SK-N-MC (cell line): ENCODE results near the gene BRD1.
"Not testable (repeated sequence)": the region's sequence is repeated elsewhere in the genome, so short reads cannot be mapped to it uniquely, and the experiment has no call there.

Experiments used
- DNase-seq: peaks from one replicate; pipeline ENCODE4 v3.0.0-alpha.2; 2011; ENCODE audit warnings: low read depth, low spot score
- H3K27ac ChIP-seq: fragments of 200-600 bp; sonication (generic); 2 replicates; pipeline ENCODE4 v1.5.1; 2016; ENCODE audit warnings: mixed run types
- H3K36me3 ChIP-seq: fragments of 200-600 bp; sonication (generic); 2 replicates; pipeline ENCODE4 v1.6.1; 2017; ENCODE audit warnings: antibody characterized with exemption, low read length, mixed read lengths; ENCODE audit not compliant: insufficient read depth
- H3K4me3 ChIP-seq: fragments of 200-600 bp; sonication (generic); 2 replicates; pipeline ENCODE4 v1.5.1; 2016
- H3K9ac ChIP-seq: fragments of 200-600 bp; sonication (generic); 2 replicates; pipeline ENCODE4 v1.8.0; 2017; ENCODE audit warnings: mixed run types, mixed read lengths; ENCODE audit not compliant: insufficient read length
- H3K9me3 ChIP-seq: fragments of 200-600 bp; sonication (generic); 2 replicates; pipeline ENCODE4 v1.6.1; 2017; ENCODE audit warnings: low read depth, mild to moderate bottlenecking, antibody characterized with exemption, low read length, moderate library complexity, mixed read lengths
- EZH2 ChIP-seq: fragments of 200-600 bp; sonication (generic); IDR thresholded peaks from one replicate; pipeline ENCODE4 v1.6.1; 2017; ENCODE audit warnings: antibody characterized with exemption
- FOXP2 ChIP-seq: optimal IDR thresholded peaks from 2 replicates; pipeline ENCODE3; 2011; ENCODE audit warnings: mild to moderate bottlenecking, moderate library complexity; ENCODE audit not compliant: insufficient read depth; ENCODE audit errors: extremely low read length, control extremely low read depth
- POLR2AphosphoS5 ChIP-seq: IDR thresholded peaks from 2 replicates; pipeline ENCODE4 v1.6.1; 2012; ENCODE audit warnings: mild to moderate bottlenecking, low read depth, low read length, borderline replicate concordance

BRD1 gene

DNA sequence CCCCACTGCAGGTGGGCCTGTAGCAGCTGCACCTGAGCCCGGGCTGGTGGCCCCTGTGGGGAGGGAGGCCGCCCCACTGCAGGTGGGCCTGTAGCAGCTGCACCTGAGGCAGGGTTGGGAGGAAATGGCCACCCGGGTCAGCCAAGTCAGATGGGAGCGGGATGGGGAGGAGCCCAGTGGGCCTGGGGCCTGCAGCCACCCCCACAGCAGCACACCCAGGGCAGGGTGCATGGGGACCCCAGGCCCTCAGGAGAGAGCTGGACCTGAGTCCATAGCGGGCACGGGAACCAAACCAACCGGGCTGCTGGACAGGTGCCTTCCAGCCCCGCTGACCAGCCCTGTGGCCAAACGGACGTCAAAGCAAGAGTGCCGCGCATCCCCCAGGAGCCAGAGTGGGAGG is 61.7 kb downstream of the BRD1 start:
- Histone ChIP-seq H3K9ac (no peak overlapping the region), H3K27ac (no peak overlapping the region), H3K9me3 (no peaks in the 10 kb centered on the region), H3K4me3 (no peak overlapping the region), H3K36me3 (no peaks in the 10 kb centered on the region)
- no peak for TF ChIP-seq POLR2AphosphoS5
- no peak for DNase-seq

DNA sequence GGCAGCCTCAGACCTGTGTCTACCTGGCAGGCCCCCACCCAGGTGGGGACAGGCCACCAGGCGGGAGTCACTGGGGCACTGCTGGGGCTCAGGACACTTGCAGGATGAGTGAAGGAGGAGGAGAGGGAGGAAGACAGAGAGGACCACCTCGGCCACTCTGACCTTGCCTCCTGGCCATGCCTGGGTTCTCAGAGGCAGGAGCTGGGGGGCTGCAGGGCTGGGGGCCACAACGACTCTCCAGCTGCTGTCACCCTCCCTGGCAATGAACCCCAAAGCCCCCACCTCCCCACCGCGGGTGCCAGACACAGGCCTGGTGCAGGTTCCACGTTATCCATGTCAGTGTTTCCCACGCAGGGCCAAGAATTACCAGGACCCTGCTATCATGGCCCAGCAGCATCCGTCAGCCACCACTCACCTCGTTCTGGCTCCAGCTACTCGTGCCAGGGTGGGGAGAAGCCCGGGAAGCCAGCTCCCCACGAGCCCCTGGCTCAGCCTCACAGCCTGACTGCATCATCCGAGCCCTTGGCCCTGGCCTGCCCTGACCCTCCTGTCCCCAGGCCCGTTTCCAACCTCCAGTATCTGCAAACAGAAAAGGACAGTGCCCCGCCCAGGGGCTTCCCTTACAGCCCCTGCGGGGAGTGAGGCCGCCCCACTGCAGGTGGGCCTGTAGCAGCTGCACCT is 62.4 kb downstream of the BRD1 start:
- no peak overlapping the region for H3K27ac ChIP-seq
- no peak for TF ChIP-seq FOXP2
- TF ChIP-seq EZH2: no peak
- TF ChIP-seq POLR2AphosphoS5: no peak
- no peak for DNase-seq

GRCh38 chr22:49764127-49764581 is 63.5 kb downstream of the BRD1 start:
- no peak for DNase-seq
- H3K4me3 ChIP-seq: peak overlapping the region; percentile 62
- no peaks in the 10 kb centered on the region for H3K36me3 ChIP-seq
- H3K9me3 ChIP-seq: no peaks in the 10 kb centered on the region
- TF ChIP-seq EZH2 (no peak), POLR2AphosphoS5 (no peak), FOXP2 (no peak)
- H3K27ac ChIP-seq: no peak overlapping the region; the same call in 1 of the 2 replicates
- no peak overlapping the region for H3K9ac ChIP-seq

More for the DNA sequence above, 62.4 kb downstream of the BRD1 start:
- Histone ChIP-seq H3K4me3 (no peak overlapping the region), H3K9me3 (no peaks in the 10 kb centered on the region), H3K36me3 (no peaks in the 10 kb centered on the region), H3K9ac (no peak overlapping the region)

DNA sequence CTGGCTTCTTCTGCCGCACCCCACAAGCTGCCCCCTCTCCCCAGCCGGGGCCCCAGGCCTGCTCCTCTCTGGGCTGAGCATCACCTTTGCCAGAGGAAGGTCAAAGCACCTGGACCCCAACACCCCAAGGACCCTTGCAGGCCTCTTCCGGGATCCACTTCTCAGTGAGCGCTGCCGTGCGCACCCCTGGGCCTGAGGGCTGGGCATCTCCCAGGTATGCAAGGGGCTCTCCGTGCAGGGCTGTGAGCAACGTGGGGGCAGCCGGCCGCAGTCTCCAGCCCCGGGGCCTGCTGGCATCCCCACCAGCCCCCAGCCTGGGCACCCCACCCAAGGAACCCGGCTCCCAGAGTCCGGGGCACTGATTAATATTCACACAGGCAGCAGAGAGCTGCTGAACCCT is 64.0 kb downstream of the BRD1 start:
- H3K27ac ChIP-seq: no peak overlapping the region; the same call in 1 of the 2 replicates
- no peak for TF ChIP-seq FOXP2
- no peak for TF ChIP-seq EZH2
- no peak for TF ChIP-seq POLR2AphosphoS5

GRCh38 chr22:49763138-49763537 is 64.5 kb downstream of the BRD1 start:
- Histone ChIP-seq H3K9ac (no peak overlapping the region), H3K27ac (no peak overlapping the region), H3K36me3 (no peaks in the 10 kb centered on the region), H3K4me3 (no peak overlapping the region), H3K9me3 (no peaks in the 10 kb centered on the region)
- DNase-seq: no peak
- TF ChIP-seq FOXP2: no peak
- no peak for TF ChIP-seq EZH2
- TF ChIP-seq POLR2AphosphoS5: no peak

More for the DNA sequence above, 64.0 kb downstream of the BRD1 start:
- Histone ChIP-seq H3K9ac (no peak overlapping the region), H3K4me3 (peak overlapping the region; percentile 62), H3K9me3 (no peaks in the 10 kb centered on the region), H3K36me3 (no peaks in the 10 kb centered on the region)
- no peak for DNase-seq

DNA sequence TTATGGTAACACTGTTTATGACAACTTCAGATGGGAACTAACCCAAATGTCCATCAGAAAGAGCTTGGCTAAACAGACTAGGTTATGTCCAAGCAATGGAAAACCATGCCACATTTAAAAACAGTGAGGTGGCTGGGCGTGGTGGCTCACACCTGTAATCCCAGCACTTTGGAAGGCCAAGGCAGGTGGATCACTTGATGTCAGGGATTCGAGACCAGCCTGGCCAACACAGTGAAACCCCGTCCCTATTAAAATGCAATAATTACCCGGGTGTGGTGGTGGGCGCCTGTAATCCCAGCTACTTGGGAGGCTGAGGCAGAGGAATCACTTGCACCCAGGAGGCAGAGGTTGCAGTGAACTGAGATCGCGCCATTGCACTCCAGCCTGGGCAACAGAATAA is 65.1 kb downstream of the BRD1 start:
- DNase-seq, H3K9ac ChIP-seq, H3K4me3 ChIP-seq, H3K9me3 ChIP-seq, H3K27ac ChIP-seq, H3K36me3 ChIP-seq: not testable (repeated sequence)

DNA sequence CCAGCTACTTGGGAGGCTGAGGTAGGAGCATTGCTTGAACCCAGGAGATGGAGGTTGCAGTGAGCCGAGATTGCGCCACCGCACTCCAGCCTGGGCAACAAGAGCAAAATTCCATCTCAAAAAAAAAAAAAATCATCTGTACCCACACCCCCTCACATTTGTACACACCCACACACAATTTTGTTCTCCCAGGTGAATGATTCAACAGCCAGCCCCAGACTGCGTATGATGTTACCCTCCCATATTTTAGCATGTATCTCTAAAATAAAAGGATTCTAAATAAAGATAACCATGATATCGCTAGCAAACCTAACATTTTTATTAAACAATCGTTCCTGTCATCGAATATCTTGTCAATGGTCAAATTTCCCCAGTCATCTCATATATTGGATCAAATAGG is 65.8 kb downstream of the BRD1 start:
- no peak overlapping the region for H3K27ac ChIP-seq

GRCh38 chr22:49760630-49761571 is 66.8 kb downstream of the BRD1 start:
- no peak for DNase-seq
- Histone ChIP-seq H3K27ac (no peak overlapping the region), H3K36me3 (no peaks in the 10 kb centered on the region), H3K4me3 (no peak overlapping the region), H3K9ac (no peak overlapping the region), H3K9me3 (no peaks in the 10 kb centered on the region)
- no peak for TF ChIP-seq EZH2
- no peak for TF ChIP-seq POLR2AphosphoS5
- TF ChIP-seq FOXP2: no peak

More for the DNA sequence above, 65.8 kb downstream of the BRD1 start:
- H3K9ac ChIP-seq: no peak overlapping the region
- no peak for DNase-seq
- TF ChIP-seq FOXP2 (no peak), POLR2AphosphoS5 (no peak), EZH2 (no peak)
- no peaks in the 10 kb centered on the region for H3K36me3 ChIP-seq
- no peaks in the 10 kb centered on the region for H3K9me3 ChIP-seq
- no peak overlapping the region for H3K4me3 ChIP-seq

GRCh38 chr22:49760280-49760629 is 67.4 kb downstream of the BRD1 start:
- DNase-seq: no peak
- Histone ChIP-seq H3K27ac (no peak overlapping the region), H3K9ac (no peak overlapping the region), H3K9me3 (no peaks in the 10 kb centered on the region), H3K4me3 (no peak overlapping the region), H3K36me3 (no peaks in the 10 kb centered on the region)
- no peak for TF ChIP-seq POLR2AphosphoS5
- no peak for TF ChIP-seq EZH2
- TF ChIP-seq FOXP2: no peak
